Chondrocyte (in vitro differentiated cells): ENCODE results near the gene SUCLA2. TPM values are rescaled to one million over a fixed set of nuclear protein-coding genes. Genes with fewer than 3 reads are reported as not detected.

ENCODE experiments used
- DNase-seq: peaks from one replicate; pipeline ENCODE4 v3.0.0; 2021; ENCODE audit warnings: mixed read lengths, low spot score
- H3K27ac Mint-ChIP-seq: one replicate; pipeline ENCODE4 v1.8.0; 2021; ENCODE audit warnings: mild to moderate bottlenecking, moderate library complexity, mixed read lengths; ENCODE audit not compliant: unreplicated experiment
- H3K27me3 Mint-ChIP-seq: 2 replicates; pipeline ENCODE4 v1.8.0; 2021; ENCODE audit warnings: low read depth, mixed read lengths
- H3K36me3 Mint-ChIP-seq: 2 replicates; pipeline ENCODE4 v1.8.0; 2021; ENCODE audit warnings: low read depth, mixed read lengths
- H3K4me1 Mint-ChIP-seq: 2 replicates; pipeline ENCODE4 v1.8.0; 2021; ENCODE audit warnings: low read depth, mild to moderate bottlenecking, mixed read lengths
- H3K4me3 Mint-ChIP-seq: one replicate; pipeline ENCODE4 v1.8.0; 2021; ENCODE audit warnings: mild to moderate bottlenecking, moderate library complexity, mixed read lengths; ENCODE audit not compliant: unreplicated experiment
- H3K9me3 Mint-ChIP-seq: 2 replicates; pipeline ENCODE4 v1.8.0; 2021; ENCODE audit warnings: low read depth, mixed read lengths
- total RNA-seq: library from RNA; stranded (reverse); gene quantifications from 3 replicates; pipeline ENCODE4 v1.2.1, GENCODE V29; 2021
- TF ChIP-seq, protein P1 (sequence below): fragments of 200-600 bp; sonication (generic); IDR thresholded peaks from 2 replicates; pipeline ENCODE4 v1.5.0; 2021; ENCODE audit warnings: antibody characterized with exemption, mild to moderate bottlenecking, moderate library complexity

Gene SUCLA2
- total RNA-seq, 1 donor from 2014 or later: 33.0 TPM

GRCh38 chr13:47932950-47933923 is 67.8 kb downstream of the SUCLA2 start:
- Mint-ChIP-seq H3K9me3 (no peaks in the 10 kb centered on the region), H3K27ac (no peak overlapping the region), H3K4me3 (no peak overlapping the region), H3K27me3 (no peaks in the 10 kb centered on the region), H3K36me3 (no peaks in the 10 kb centered on the region), H3K4me1 (no peaks in the 10 kb centered on the region)
- DNase-seq: no peak
- TF ChIP-seq, protein P1, sequence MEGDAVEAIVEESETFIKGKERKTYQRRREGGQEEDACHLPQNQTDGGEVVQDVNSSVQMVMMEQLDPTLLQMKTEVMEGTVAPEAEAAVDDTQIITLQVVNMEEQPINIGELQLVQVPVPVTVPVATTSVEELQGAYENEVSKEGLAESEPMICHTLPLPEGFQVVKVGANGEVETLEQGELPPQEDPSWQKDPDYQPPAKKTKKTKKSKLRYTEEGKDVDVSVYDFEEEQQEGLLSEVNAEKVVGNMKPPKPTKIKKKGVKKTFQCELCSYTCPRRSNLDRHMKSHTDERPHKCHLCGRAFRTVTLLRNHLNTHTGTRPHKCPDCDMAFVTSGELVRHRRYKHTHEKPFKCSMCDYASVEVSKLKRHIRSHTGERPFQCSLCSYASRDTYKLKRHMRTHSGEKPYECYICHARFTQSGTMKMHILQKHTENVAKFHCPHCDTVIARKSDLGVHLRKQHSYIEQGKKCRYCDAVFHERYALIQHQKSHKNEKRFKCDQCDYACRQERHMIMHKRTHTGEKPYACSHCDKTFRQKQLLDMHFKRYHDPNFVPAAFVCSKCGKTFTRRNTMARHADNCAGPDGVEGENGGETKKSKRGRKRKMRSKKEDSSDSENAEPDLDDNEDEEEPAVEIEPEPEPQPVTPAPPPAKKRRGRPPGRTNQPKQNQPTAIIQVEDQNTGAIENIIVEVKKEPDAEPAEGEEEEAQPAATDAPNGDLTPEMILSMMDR: no peak

GRCh38 chr13:47930649-47931165 is 70.4 kb downstream of the SUCLA2 start:
- no peak for DNase-seq
- TF ChIP-seq, protein P1: no peak
- Mint-ChIP-seq H3K9me3 (no peaks in the 10 kb centered on the region), H3K27ac (no peak overlapping the region), H3K4me1 (no peaks in the 10 kb centered on the region), H3K27me3 (no peaks in the 10 kb centered on the region), H3K4me3 (no peak overlapping the region), H3K36me3 (no peaks in the 10 kb centered on the region)

DNA sequence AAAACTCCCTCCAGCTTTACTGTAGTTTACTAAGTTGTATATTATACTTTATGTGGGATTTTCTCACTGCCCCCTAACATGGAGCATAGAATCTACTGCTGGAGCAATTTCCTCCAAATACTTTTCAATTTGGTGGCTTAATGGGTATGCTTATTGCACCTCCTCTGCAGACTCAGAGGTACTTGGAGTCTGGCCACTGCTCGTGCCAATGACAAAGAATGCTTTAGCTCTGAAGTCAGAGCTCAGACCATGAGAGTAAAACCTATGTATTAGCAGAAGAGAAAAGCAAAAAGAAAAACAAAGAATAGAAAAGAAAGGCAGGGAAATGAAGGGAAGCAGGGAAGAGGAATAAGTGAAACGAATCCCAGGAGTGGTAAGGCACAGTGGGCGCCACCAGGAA is 71.9 kb downstream of the SUCLA2 start:
- no peaks in the 10 kb centered on the region for H3K4me1 Mint-ChIP-seq
- no peak for DNase-seq
- no peaks in the 10 kb centered on the region for H3K36me3 Mint-ChIP-seq
- no peak overlapping the region for H3K27ac Mint-ChIP-seq
- peaks cover under 1% of the 10 kb centered on the region for H3K9me3 Mint-ChIP-seq
- H3K27me3 Mint-ChIP-seq: no peaks in the 10 kb centered on the region
- TF ChIP-seq, protein P1: no peak
- H3K4me3 Mint-ChIP-seq: no peak overlapping the region

- H3K27ac Mint-ChIP-seq: no peak overlapping the region
- TF ChIP-seq, protein P1: no peak
- no peak overlapping the region for H3K4me3 Mint-ChIP-seq
- H3K4me1 Mint-ChIP-seq: no peaks in the 10 kb centered on the region
- H3K36me3 Mint-ChIP-seq: peaks cover 11% of the 10 kb centered on the region
- DNase-seq: no peak
- H3K27me3 Mint-ChIP-seq: no peaks in the 10 kb centered on the region
- H3K9me3 Mint-ChIP-seq: peaks cover 29% of the 10 kb centered on the region
Observed at GRCh38 chr13:47917022-47917574, 84.0 kb downstream of the SUCLA2 start.

DNA sequence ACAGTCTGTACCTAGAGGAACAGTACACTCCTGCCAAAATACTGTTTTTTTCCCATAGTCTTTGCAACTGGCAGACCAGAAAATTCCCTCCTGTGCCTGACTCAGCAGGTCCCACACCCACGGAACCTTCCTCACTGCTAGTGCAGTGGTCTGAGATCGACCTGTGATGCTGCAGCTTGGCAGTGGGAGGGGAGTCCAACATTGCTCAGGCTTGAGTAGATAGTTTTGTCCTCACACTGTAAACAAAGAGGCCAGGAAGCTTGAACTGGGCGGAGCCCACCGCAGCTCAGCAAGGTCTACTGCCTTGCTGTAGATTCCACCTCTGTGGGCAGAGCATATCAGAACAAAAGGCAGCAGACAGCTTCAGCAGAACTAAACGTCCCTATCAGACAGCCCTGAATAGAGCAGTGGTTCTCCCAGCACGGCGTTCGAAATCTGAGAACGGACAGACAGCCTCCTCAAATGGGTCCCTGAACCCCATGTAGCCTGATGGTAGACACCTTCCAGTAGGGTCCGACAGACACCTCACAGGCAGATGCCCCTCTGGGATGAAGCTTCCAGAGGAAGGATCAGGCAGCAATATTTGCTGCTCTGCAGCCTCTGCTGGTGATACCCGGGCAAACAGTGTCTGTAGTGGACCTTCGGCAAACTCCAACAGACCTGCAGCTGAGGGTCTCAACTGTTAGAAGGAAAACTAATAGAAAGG is 92.7 kb downstream of the SUCLA2 start:
- H3K36me3 Mint-ChIP-seq: peaks cover 17% of the 10 kb centered on the region
- TF ChIP-seq, protein P1: no peak
- no peaks in the 10 kb centered on the region for H3K27me3 Mint-ChIP-seq
- H3K4me1 Mint-ChIP-seq: peaks cover 5% of the 10 kb centered on the region
- no peak overlapping the region for H3K27ac Mint-ChIP-seq
- peaks cover 32% of the 10 kb centered on the region for H3K9me3 Mint-ChIP-seq
- DNase-seq: no peak
- no peak overlapping the region for H3K4me3 Mint-ChIP-seq
